Eye (tissue), 1 donor: ENCODE measurements around the gene BLMH.

Source experiments
- DNase-seq: peaks from one replicate; pipeline ENCODE4 v3.0.0-alpha.2; 2015

BLMH gene

GRCh38 chr17:30291543-30292285 is at the start of gene BLMH:
BLMH (minus strand) TSS chr17:30291944; CDS start chr17:30291819, 125 bp downstream.
- DNase-seq = peak; percentile 90

- DNase-seq = no peak
These were observed 49.1 kb upstream of the BLMH start for GRCh38 chr17:30340801-30341356.

- no peak for DNase-seq
These were observed 47.3 kb upstream of the BLMH start for GRCh38 chr17:30339086-30339485.

GRCh38 chr17:30337393-30337999 is 45.8 kb upstream of the BLMH start:
- no peak for DNase-seq

GRCh38 chr17:30336369-30337171 is 44.8 kb upstream of the BLMH start:
- peak; percentile 27 for DNase-seq

GRCh38 chr17:30334421-30334820 is 42.7 kb upstream of the BLMH start:
- no peak for DNase-seq

GRCh38 chr17:30333503-30334360 is 42.0 kb upstream of the BLMH start, which contains the start of gene TMIGD1:
TMIGD1 (minus strand) TSS chr17:30334057; CDS start chr17:30332133, 1,924 bp downstream.
- DNase-seq = no peak

- no peak for DNase-seq
These were observed 40.4 kb upstream of the BLMH start for GRCh38 chr17:30332057-30332542.

- DNase-seq = no peak
These were observed 35.1 kb upstream of the BLMH start for GRCh38 chr17:30326809-30327208.

- no peak for DNase-seq
These were observed 33.0 kb upstream of the BLMH start for GRCh38 chr17:30324723-30325122.

GRCh38 chr17:30323895-30324319 is 32.2 kb upstream of the BLMH start:
- DNase-seq = no peak

GRCh38 chr17:30323262-30323894 is 31.6 kb upstream of the BLMH start:
- DNase-seq = peak; percentile 20

- DNase-seq = no peak
These were observed 29.6 kb upstream of the BLMH start for GRCh38 chr17:30321314-30321713.

- DNase-seq = no peak
These were observed 26.4 kb upstream of the BLMH start for GRCh38 chr17:30318155-30318554.

- no peak for DNase-seq
These were observed 25.0 kb upstream of the BLMH start for GRCh38 chr17:30316736-30317135.

GRCh38 chr17:30315106-30315505 is 23.4 kb upstream of the BLMH start:
- no peak for DNase-seq

- no peak for DNase-seq
These were observed 22.7 kb upstream of the BLMH start for GRCh38 chr17:30314474-30314873.

- DNase-seq = no peak
These were observed 20.5 kb upstream of the BLMH start for GRCh38 chr17:30312226-30312625.

GRCh38 chr17:30310562-30310961 is 18.8 kb upstream of the BLMH start:
- no peak for DNase-seq

GRCh38 chr17:30309591-30309990 is 17.8 kb upstream of the BLMH start:
- DNase-seq = no peak

- DNase-seq = no peak
These were observed 16.7 kb upstream of the BLMH start for GRCh38 chr17:30308406-30308805.

- DNase-seq = no peak
These were observed 13.0 kb upstream of the BLMH start for GRCh38 chr17:30304778-30305177.
